HepG2 (cell line): ENCODE data around the gene CREB3. TPM values are rescaled to one million over a fixed set of nuclear protein-coding genes. Genes with fewer than 3 reads are reported as not detected.

Source experiments
- ATAC-seq: fragments of 200-7000 bp; cut with Tn5 transposase; 3 replicates; pipeline ENCODE4 v1.9.1; 2020; ENCODE audit warnings: mild to moderate bottlenecking, moderate library complexity
- BruUV-seq: library from RNA; stranded (reverse); fragments of 400-500 nt; replicated peaks from 2 replicates; lab custom pipeline; 2021; lab: Mats Ljungman, UMichigan
- CTCF ChIA-PET: fragments of 300-600 bp; formaldehyde crosslinking; extraction: SDS; loops from one replicate; lab custom pipeline; 2021; ENCODE audit warnings: low total read pairs, inconsistent platforms, low intra/inter-chr PET ratio; lab: Yijun Ruan, JAX
- POLR2A ChIA-PET: fragments of 350-600 bp; sonication (Branson Sonifier 250); formaldehyde crosslinking; loops from one replicate; lab custom pipeline; 2020; ENCODE audit warnings: antibody characterized with exemption, inconsistent platforms; lab: Yijun Ruan, JAX
- DNase-seq: peaks from one replicate; pipeline ENCODE4 v3.0.0-alpha.2; 2015; ENCODE audit warnings: low spot score
- FAIRE-seq: peaks from 3 replicates; lab custom pipeline; 2011; peaks lifted over from hg19 to GRCh38; lab: Jason Lieb, UNC
- H2AFZ ChIP-seq: one replicate; pipeline ENCODE4 v1.6.1; 2011; ENCODE audit warnings: low read length, inconsistent platforms
- H3K27ac ChIP-seq: fragments of 300-600 bp; 3 replicates; pipeline ENCODE4 v1.8.0; 2011; ENCODE audit warnings: mixed run types, mild to moderate bottlenecking, mixed read lengths, low read length, inconsistent platforms; ENCODE audit not compliant: insufficient read depth; ENCODE audit errors: extremely low read length
- H3K27me3 ChIP-seq, 2 experiments: fragments of 200-600 bp in 1 of 2; 2 replicates in 1 of 2; 3 replicates in 1 of 2; pipeline versions ENCODE4 v1.6.0 to v1.8.0; 2011; ENCODE audit warnings: low read length in 2 of 2, mild to moderate bottlenecking in 2 of 2, moderate library complexity in 2 of 2, inconsistent platforms in 1 of 2; ENCODE audit not compliant: insufficient read depth in 2 of 2, control insufficient read depth in 1 of 2
- H3K36me3 ChIP-seq, 2 experiments: fragments of 200-600 bp in 1 of 2; replicated peaks in 1 of 2; 2 replicates in 1 of 2; 3 replicates in 1 of 2; pipeline versions ENCODE4 v1.5.1 to v1.8.0; 2011; ENCODE audit warnings: low read length in 2 of 2, inconsistent platforms in 1 of 2; ENCODE audit not compliant: insufficient read depth in 2 of 2, control insufficient read depth in 1 of 2
- H3K4me1 ChIP-seq: 2 replicates; pipeline ENCODE4 v1.5.1; 2012; ENCODE audit warnings: low read length, inconsistent platforms; ENCODE audit not compliant: insufficient read depth
- H3K4me2 ChIP-seq: 2 replicates; pipeline ENCODE4 v1.6.0; 2011; ENCODE audit warnings: low read depth, low read length, inconsistent platforms
- H3K4me3 ChIP-seq, 3 experiments: fragments of 200-600 bp in 1 of 3; sonication (generic), shearing (Covaris generic) in 1 of 3; replicated peaks in 1 of 3; 2 replicates each; pipeline ENCODE4 v1.5.1; 2011 to 2016; ENCODE audit warnings: low read length in 3 of 3, inconsistent platforms in 2 of 3, low read depth in 2 of 3, mild to moderate bottlenecking in 2 of 3, control low read depth in 1 of 3, mixed read lengths in 1 of 3; ENCODE audit not compliant: insufficient read depth in 1 of 3
- H3K79me2 ChIP-seq: one replicate; pipeline ENCODE4 v1.6.1; 2011; ENCODE audit warnings: low read length, inconsistent platforms; ENCODE audit not compliant: insufficient read depth
- H3K9ac ChIP-seq: 2 replicates; pipeline ENCODE4 v1.6.0; 2011; ENCODE audit warnings: mild to moderate bottlenecking, low read depth, low read length, inconsistent platforms; ENCODE audit not compliant: insufficient read depth
- H3K9me3 ChIP-seq: 2 replicates; pipeline ENCODE4 v1.5.1; 2012; ENCODE audit warnings: mild to moderate bottlenecking, low read length
- H4K20me1 ChIP-seq: 2 replicates; pipeline ENCODE4 v1.6.0; 2011; ENCODE audit warnings: inconsistent platforms, mild to moderate bottlenecking, low read length, moderate library complexity; ENCODE audit not compliant: insufficient read depth
- ARNTL ChIP-seq: sonication (generic); formaldehyde crosslinking; IDR thresholded peaks from 2 replicates; pipeline ENCODE4 v1.4.0; 2020; ENCODE audit warnings: mild to moderate bottlenecking, missing genetic modification reagents
- HNRNPH1 ChIP-seq: fragments of 200-400 bp; formaldehyde crosslinking; optimal IDR thresholded peaks from 2 replicates; pipeline ENCODE3; 2017; ENCODE audit warnings: mild to moderate bottlenecking, low read depth, low read length
- KAT2B ChIP-seq: fragments of 150-350 bp; IDR thresholded peaks from 2 replicates; pipeline ENCODE4 v1.6.1; 2014; ENCODE audit warnings: low read depth, low read length, borderline replicate concordance
- KLF13 ChIP-seq: sonication (generic); formaldehyde crosslinking; IDR thresholded peaks from 2 replicates; pipeline ENCODE4 v1.4.0; 2020; ENCODE audit warnings: mild to moderate bottlenecking, missing genetic modification reagents
- SIN3A ChIP-seq: IDR thresholded peaks from 2 replicates; pipeline ENCODE4 v1.6.1; 2011; ENCODE audit warnings: low read depth, mild to moderate bottlenecking, control low read depth, low read length, borderline replicate concordance
- STAT6 ChIP-seq: sonication (generic); formaldehyde crosslinking; IDR thresholded peaks from 2 replicates; pipeline ENCODE4 v1.4.0; 2020; ENCODE audit warnings: missing genetic modification reagents, mild to moderate bottlenecking, borderline replicate concordance
- TFAP4 ChIP-seq: sonication (generic); IDR thresholded peaks from 2 replicates; pipeline ENCODE4 v1.6.1; 2016; ENCODE audit warnings: low read depth, borderline replicate concordance
- ZNF790 ChIP-seq: sonication (generic); formaldehyde crosslinking; IDR thresholded peaks from 2 replicates; pipeline ENCODE4 v1.8.0; 2022; ENCODE audit warnings: missing genetic modification reagents, mild to moderate bottlenecking, borderline replicate concordance
- WGBS: methylation state at CpG from one replicate; pipeline ENCODE4 v1.1.6; 2017; ENCODE audit warnings: low lambda C conversion rate; 5-methylcytosine and 5-hydroxymethylcytosine counted together
- in situ Hi-C: cut with HindIII; loops from 2 replicates; pipeline ENCODE4 v1.10.0; 2017; ENCODE audit warnings: low pct_unique_long_range_greater_than_20kb; ENCODE audit not compliant: extremely low pct_ligation_motif_present
- intact Hi-C: fragments of 100-400 bp; cut with micrococcal nuclease; formaldehyde crosslinking; loops from one replicate; pipeline ENCODE4 v1.10.0; 2022; ENCODE audit not compliant: unreplicated experiment
- polyA plus RNA-seq, 8 experiments: library from polyadenylated mRNA; depleted of rRNA in 3 of 8; stranded (reverse) in 7 of 8; unstranded in 1 of 8; fragments of >200 nt; fragmentation: Illumina TruSeq in 4 of 8; extraction: Trizol in 4 of 8; gene quantifications; 2 replicates each; pipeline versions ENCODE4 v1.2.1 to v1.2.3, GENCODE V29; 2011 to 2016; ENCODE audit warnings: low read depth in 4 of 8, missing spikeins in 1 of 8, mixed read lengths in 1 of 8; ENCODE audit not compliant: insufficient read depth in 1 of 8
- total RNA-seq, 5 experiments: library from RNA; depleted of rRNA; stranded (reverse); fragments of >200 nt; fragmentation: Illumina TruSeq; extraction: Trizol; gene quantifications; 2 replicates each; pipeline ENCODE4 v1.2.3, GENCODE V29; 2016; ENCODE audit warnings: low read depth in 1 of 5
- TF ChIP-seq, protein P1 (sequence below): sonication (generic); formaldehyde crosslinking; IDR thresholded peaks from 2 replicates; pipeline ENCODE4 v1.4.0; 2020; ENCODE audit warnings: missing genetic modification reagents
- TF ChIP-seq, protein P2 (sequence below): sonication (generic); formaldehyde crosslinking; IDR thresholded peaks from 2 replicates; pipeline ENCODE4 v1.4.0; 2020; ENCODE audit warnings: mild to moderate bottlenecking, missing genetic modification reagents

Gene CREB3
- total and polyA plus RNA-seq, 2 of the 13 experiments (the other 11 are each of a cell fraction or from before 2014, with no cell fraction given): 11.1 to 34.2 TPM

DNA sequence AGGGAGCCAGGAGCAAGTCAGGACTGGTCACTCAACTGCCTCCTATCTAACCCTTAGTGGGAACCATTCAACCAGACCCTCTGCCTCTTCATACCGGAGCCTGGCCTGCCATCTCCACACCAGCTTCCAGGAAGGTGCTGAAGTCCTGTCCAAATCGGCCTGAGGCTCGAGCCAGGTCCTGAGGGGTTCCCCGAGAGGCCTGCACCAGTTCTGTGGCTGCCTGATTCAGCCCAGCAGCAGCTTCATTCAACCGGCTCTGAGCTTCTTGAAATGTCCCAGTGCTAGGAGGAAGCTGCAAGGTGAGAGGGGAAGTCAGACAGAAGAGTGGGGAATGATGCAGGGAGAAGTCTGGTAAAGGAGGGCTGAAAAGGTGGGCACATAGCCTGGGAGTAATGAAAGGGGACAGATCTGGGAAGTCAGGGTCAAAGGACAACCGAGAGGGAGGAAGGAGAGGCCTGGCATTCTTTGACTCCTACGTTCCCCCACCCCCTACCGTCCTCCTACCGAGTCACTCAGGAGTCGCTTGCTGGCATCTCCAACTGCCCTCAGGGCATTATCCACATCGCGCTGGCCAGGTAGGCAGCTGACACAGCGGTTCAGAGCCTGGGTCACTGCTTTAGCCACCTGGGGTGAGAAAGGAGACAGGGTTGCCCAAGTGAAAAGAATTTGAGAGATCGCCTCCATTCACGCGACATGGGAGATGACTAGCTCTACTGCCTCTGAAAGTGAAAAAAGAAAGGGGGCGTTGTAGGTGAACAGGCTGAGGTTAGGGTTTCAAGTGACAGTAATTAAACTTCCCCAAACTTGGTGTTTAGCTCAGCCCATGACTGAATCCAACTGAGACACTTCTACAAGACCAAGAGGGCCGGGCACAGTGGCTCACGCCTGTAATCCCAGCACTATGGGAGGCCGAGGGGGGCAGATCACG lies 20.7 kb upstream of the CREB3 start:
- DNase-seq (no peak), FAIRE-seq (no peak), ATAC-seq (no peak)
- TSS peak; percentile 19 for BruUV-seq
- Histone ChIP-seq H3K9ac (no peak overlapping the region), H3K9me3 (no peaks in the 10 kb centered on the region), H3K27me3 (no peaks in the 10 kb centered on the region), H2AFZ (no peak overlapping the region), H3K4me2 (no peak overlapping the region), H3K36me3 (peaks cover 50 to 89% of the 10 kb centered on the region in 2 experiments), H3K4me3 (no peak overlapping the region), H3K79me2 (no peaks in the 10 kb centered on the region), H3K4me1 (no peaks in the 10 kb centered on the region), H4K20me1 (no peaks in the 10 kb centered on the region), H3K27ac (no peak overlapping the region)
- ChIA-PET POLR2A (interaction anchor here (0.9 to 1.5 kb wide), 2 partner anchors 47 to 54 kb away, joined by 3 read pairs; partner anchors contain the start of genes CCDC107 and RMRP), CTCF (no interaction called here)
- intact Hi-C loops: no loop called here
- in situ Hi-C loops: no loop called here
- 98% methylated on average over 21 of the region's 21 CpGs for WGBS
- TF ChIP-seq ZNF790 (CRISPR knock-in tag): no peak
- TF ChIP-seq ARNTL (CRISPR knock-in tag): no peak
- no peak for TF ChIP-seq SIN3A
- TF ChIP-seq STAT6 (CRISPR knock-in tag): no peak
- TF ChIP-seq, protein P1, sequence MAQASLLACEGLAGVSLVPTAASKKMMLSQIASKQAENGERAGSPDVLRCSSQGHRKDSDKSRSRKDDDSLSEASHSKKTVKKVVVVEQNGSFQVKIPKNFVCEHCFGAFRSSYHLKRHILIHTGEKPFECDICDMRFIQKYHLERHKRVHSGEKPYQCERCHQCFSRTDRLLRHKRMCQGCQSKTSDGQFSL: no peak
- no peak for TF ChIP-seq HNRNPH1
- no peak for TF ChIP-seq KLF13 (CRISPR knock-in tag)
- no peak for TF ChIP-seq KAT2B
- TF ChIP-seq, protein P2, sequence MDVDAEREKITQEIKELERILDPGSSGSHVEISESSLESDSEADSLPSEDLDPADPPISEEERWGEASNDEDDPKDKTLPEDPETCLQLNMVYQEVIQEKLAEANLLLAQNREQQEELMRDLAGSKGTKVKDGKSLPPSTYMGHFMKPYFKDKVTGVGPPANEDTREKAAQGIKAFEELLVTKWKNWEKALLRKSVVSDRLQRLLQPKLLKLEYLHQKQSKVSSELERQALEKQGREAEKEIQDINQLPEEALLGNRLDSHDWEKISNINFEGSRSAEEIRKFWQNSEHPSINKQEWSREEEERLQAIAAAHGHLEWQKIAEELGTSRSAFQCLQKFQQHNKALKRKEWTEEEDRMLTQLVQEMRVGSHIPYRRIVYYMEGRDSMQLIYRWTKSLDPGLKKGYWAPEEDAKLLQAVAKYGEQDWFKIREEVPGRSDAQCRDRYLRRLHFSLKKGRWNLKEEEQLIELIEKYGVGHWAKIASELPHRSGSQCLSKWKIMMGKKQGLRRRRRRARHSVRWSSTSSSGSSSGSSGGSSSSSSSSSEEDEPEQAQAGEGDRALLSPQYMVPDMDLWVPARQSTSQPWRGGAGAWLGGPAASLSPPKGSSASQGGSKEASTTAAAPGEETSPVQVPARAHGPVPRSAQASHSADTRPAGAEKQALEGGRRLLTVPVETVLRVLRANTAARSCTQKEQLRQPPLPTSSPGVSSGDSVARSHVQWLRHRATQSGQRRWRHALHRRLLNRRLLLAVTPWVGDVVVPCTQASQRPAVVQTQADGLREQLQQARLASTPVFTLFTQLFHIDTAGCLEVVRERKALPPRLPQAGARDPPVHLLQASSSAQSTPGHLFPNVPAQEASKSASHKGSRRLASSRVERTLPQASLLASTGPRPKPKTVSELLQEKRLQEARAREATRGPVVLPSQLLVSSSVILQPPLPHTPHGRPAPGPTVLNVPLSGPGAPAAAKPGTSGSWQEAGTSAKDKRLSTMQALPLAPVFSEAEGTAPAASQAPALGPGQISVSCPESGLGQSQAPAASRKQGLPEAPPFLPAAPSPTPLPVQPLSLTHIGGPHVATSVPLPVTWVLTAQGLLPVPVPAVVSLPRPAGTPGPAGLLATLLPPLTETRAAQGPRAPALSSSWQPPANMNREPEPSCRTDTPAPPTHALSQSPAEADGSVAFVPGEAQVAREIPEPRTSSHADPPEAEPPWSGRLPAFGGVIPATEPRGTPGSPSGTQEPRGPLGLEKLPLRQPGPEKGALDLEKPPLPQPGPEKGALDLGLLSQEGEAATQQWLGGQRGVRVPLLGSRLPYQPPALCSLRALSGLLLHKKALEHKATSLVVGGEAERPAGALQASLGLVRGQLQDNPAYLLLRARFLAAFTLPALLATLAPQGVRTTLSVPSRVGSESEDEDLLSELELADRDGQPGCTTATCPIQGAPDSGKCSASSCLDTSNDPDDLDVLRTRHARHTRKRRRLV: no peak
- no peak for TF ChIP-seq TFAP4
